HepG2 (cell line): ENCODE measurements around the gene ZNF764. TPM values are rescaled to one million over a fixed set of nuclear protein-coding genes. Genes with fewer than 3 reads are reported as not detected.

ENCODE experiments used
- ATAC-seq: fragments of 200-7000 bp; cut with Tn5 transposase; 3 replicates; pipeline ENCODE4 v1.9.1; 2020; ENCODE audit warnings: mild to moderate bottlenecking, moderate library complexity
- BruUV-seq: library from RNA; stranded (reverse); fragments of 400-500 nt; replicated peaks from 2 replicates; lab custom pipeline; 2021; lab: Mats Ljungman, UMichigan
- CTCF ChIA-PET: fragments of 300-600 bp; formaldehyde crosslinking; extraction: SDS; loops from one replicate; lab custom pipeline; 2021; ENCODE audit warnings: low total read pairs, inconsistent platforms, low intra/inter-chr PET ratio; lab: Yijun Ruan, JAX
- POLR2A ChIA-PET: fragments of 350-600 bp; sonication (Branson Sonifier 250); formaldehyde crosslinking; loops from one replicate; lab custom pipeline; 2020; ENCODE audit warnings: antibody characterized with exemption, inconsistent platforms; lab: Yijun Ruan, JAX
- DNase-seq: peaks from one replicate; pipeline ENCODE4 v3.0.0-alpha.2; 2015; ENCODE audit warnings: low spot score
- FAIRE-seq: peaks from 3 replicates; lab custom pipeline; 2011; peaks lifted over from hg19 to GRCh38; lab: Jason Lieb, UNC
- H2AFZ ChIP-seq: one replicate; pipeline ENCODE4 v1.6.1; 2011; ENCODE audit warnings: low read length, inconsistent platforms
- H3K27ac ChIP-seq: fragments of 300-600 bp; 3 replicates; pipeline ENCODE4 v1.8.0; 2011; ENCODE audit warnings: mixed run types, mild to moderate bottlenecking, mixed read lengths, low read length, inconsistent platforms; ENCODE audit not compliant: insufficient read depth; ENCODE audit errors: extremely low read length
- H3K27me3 ChIP-seq, 2 experiments: fragments of 200-600 bp in 1 of 2; 2 replicates in 1 of 2; 3 replicates in 1 of 2; pipeline versions ENCODE4 v1.6.0 to v1.8.0; 2011; ENCODE audit warnings: low read length in 2 of 2, mild to moderate bottlenecking in 2 of 2, moderate library complexity in 2 of 2, inconsistent platforms in 1 of 2; ENCODE audit not compliant: insufficient read depth in 2 of 2, control insufficient read depth in 1 of 2
- H3K36me3 ChIP-seq, 2 experiments: fragments of 200-600 bp in 1 of 2; replicated peaks in 1 of 2; 2 replicates in 1 of 2; 3 replicates in 1 of 2; pipeline versions ENCODE4 v1.5.1 to v1.8.0; 2011; ENCODE audit warnings: low read length in 2 of 2, inconsistent platforms in 1 of 2; ENCODE audit not compliant: insufficient read depth in 2 of 2, control insufficient read depth in 1 of 2
- H3K4me1 ChIP-seq: 2 replicates; pipeline ENCODE4 v1.5.1; 2012; ENCODE audit warnings: low read length, inconsistent platforms; ENCODE audit not compliant: insufficient read depth
- H3K4me2 ChIP-seq: 2 replicates; pipeline ENCODE4 v1.6.0; 2011; ENCODE audit warnings: low read depth, low read length, inconsistent platforms
- H3K4me3 ChIP-seq, 3 experiments: fragments of 200-600 bp in 1 of 3; sonication (generic), shearing (Covaris generic) in 1 of 3; replicated peaks in 1 of 3; 2 replicates each; pipeline ENCODE4 v1.5.1; 2011 to 2016; ENCODE audit warnings: low read length in 3 of 3, inconsistent platforms in 2 of 3, low read depth in 2 of 3, mild to moderate bottlenecking in 2 of 3, control low read depth in 1 of 3, mixed read lengths in 1 of 3; ENCODE audit not compliant: insufficient read depth in 1 of 3
- H3K79me2 ChIP-seq: one replicate; pipeline ENCODE4 v1.6.1; 2011; ENCODE audit warnings: low read length, inconsistent platforms; ENCODE audit not compliant: insufficient read depth
- H3K9ac ChIP-seq: 2 replicates; pipeline ENCODE4 v1.6.0; 2011; ENCODE audit warnings: mild to moderate bottlenecking, low read depth, low read length, inconsistent platforms; ENCODE audit not compliant: insufficient read depth
- H3K9me3 ChIP-seq: 2 replicates; pipeline ENCODE4 v1.5.1; 2012; ENCODE audit warnings: mild to moderate bottlenecking, low read length
- H4K20me1 ChIP-seq: 2 replicates; pipeline ENCODE4 v1.6.0; 2011; ENCODE audit warnings: inconsistent platforms, mild to moderate bottlenecking, low read length, moderate library complexity; ENCODE audit not compliant: insufficient read depth
- GATAD2A ChIP-seq: IDR thresholded peaks from 2 replicates; pipeline ENCODE4 v1.6.1; 2016
- HMGA1 ChIP-seq: sonication (generic); formaldehyde crosslinking; conservative IDR thresholded peaks from 2 replicates; pipeline ENCODE4 v1.4.0; 2020; ENCODE audit warnings: missing genetic modification reagents
- MTF1 ChIP-seq: sonication (generic); formaldehyde crosslinking; IDR thresholded peaks from 2 replicates; pipeline ENCODE4 v1.5.0; 2020; ENCODE audit warnings: missing genetic modification reagents
- NONO ChIP-seq, 2 experiments: fragments of 450-650 bp in 1 of 2; sonication (generic) in 1 of 2; formaldehyde crosslinking in 1 of 2; IDR thresholded peaks in 1 of 2; conservative IDR thresholded peaks in 1 of 2; 2 replicates each; pipeline versions ENCODE4 v1.6.1 to v1.8.0; 2017 to 2022; ENCODE audit warnings: mild to moderate bottlenecking in 1 of 2, missing genetic modification reagents in 1 of 2, moderate library complexity in 1 of 2
- RBM39 ChIP-seq: fragments of 200-400 bp; formaldehyde crosslinking; IDR thresholded peaks from one replicate; pipeline ENCODE4 v1.6.1; 2018; ENCODE audit warnings: antibody characterized with exemption, mild to moderate bottlenecking, low read depth, low read length; ENCODE audit not compliant: poor library complexity, severe bottlenecking
- ZNF484 ChIP-seq: sonication (generic); formaldehyde crosslinking; IDR thresholded peaks from 2 replicates; pipeline ENCODE4 v1.5.1; 2020; ENCODE audit warnings: mild to moderate bottlenecking, low read depth, missing genetic modification reagents, borderline replicate concordance
- ZSCAN9 ChIP-seq: IDR thresholded peaks from 2 replicates; pipeline ENCODE4 v1.6.1; 2016; ENCODE audit warnings: borderline replicate concordance
- WGBS: methylation state at CpG from one replicate; pipeline ENCODE4 v1.1.6; 2017; ENCODE audit warnings: low lambda C conversion rate; 5-methylcytosine and 5-hydroxymethylcytosine counted together
- in situ Hi-C: cut with HindIII; loops from 2 replicates; pipeline ENCODE4 v1.10.0; 2017; ENCODE audit warnings: low pct_unique_long_range_greater_than_20kb; ENCODE audit not compliant: extremely low pct_ligation_motif_present
- intact Hi-C: fragments of 100-400 bp; cut with micrococcal nuclease; formaldehyde crosslinking; loops from one replicate; pipeline ENCODE4 v1.10.0; 2022; ENCODE audit not compliant: unreplicated experiment
- polyA plus RNA-seq, 8 experiments: library from polyadenylated mRNA; depleted of rRNA in 3 of 8; stranded (reverse) in 7 of 8; unstranded in 1 of 8; fragments of >200 nt; fragmentation: Illumina TruSeq in 4 of 8; extraction: Trizol in 4 of 8; gene quantifications; 2 replicates each; pipeline versions ENCODE4 v1.2.1 to v1.2.3, GENCODE V29; 2011 to 2016; ENCODE audit warnings: low read depth in 4 of 8, missing spikeins in 1 of 8, mixed read lengths in 1 of 8; ENCODE audit not compliant: insufficient read depth in 1 of 8
- total RNA-seq, 5 experiments: library from RNA; depleted of rRNA; stranded (reverse); fragments of >200 nt; fragmentation: Illumina TruSeq; extraction: Trizol; gene quantifications; 2 replicates each; pipeline ENCODE4 v1.2.3, GENCODE V29; 2016; ENCODE audit warnings: low read depth in 1 of 5
- TF ChIP-seq, protein P1 (sequence below), 2 experiments: sonication (generic) in 1 of 2; formaldehyde crosslinking in 1 of 2; IDR thresholded peaks; 2 replicates each; pipeline versions ENCODE4 v1.4.0 to v1.6.1; 2016 to 2020; ENCODE audit warnings: borderline replicate concordance in 1 of 2, low read depth in 1 of 2, mild to moderate bottlenecking in 1 of 2, missing genetic modification reagents in 1 of 2
- TF ChIP-seq, protein P2 (sequence below): sonication (generic); formaldehyde crosslinking; conservative IDR thresholded peaks from 2 replicates; pipeline ENCODE4 v1.8.1; 2023; ENCODE audit warnings: missing genetic modification reagents
- TF ChIP-seq, protein P3 (sequence below): sonication (generic); formaldehyde crosslinking; IDR thresholded peaks from 2 replicates; pipeline ENCODE4 v1.4.0; 2020; ENCODE audit warnings: mild to moderate bottlenecking, missing genetic modification reagents
- TF ChIP-seq, protein P4 (sequence below): sonication (generic); formaldehyde crosslinking; IDR thresholded peaks from 2 replicates; pipeline ENCODE4 v1.4.0; 2020; ENCODE audit warnings: missing genetic modification reagents
- TF ChIP-seq, protein P5 (sequence below): sonication (generic); formaldehyde crosslinking; IDR thresholded peaks from 2 replicates; pipeline ENCODE4 v1.4.0; 2020; ENCODE audit warnings: mild to moderate bottlenecking, missing genetic modification reagents

Gene ZNF764
- total and polyA plus RNA-seq, 2 of the 13 experiments (the other 11 are each of a cell fraction or from before 2014, with no cell fraction given), result 4.1 to 9.1 TPM

DNA sequence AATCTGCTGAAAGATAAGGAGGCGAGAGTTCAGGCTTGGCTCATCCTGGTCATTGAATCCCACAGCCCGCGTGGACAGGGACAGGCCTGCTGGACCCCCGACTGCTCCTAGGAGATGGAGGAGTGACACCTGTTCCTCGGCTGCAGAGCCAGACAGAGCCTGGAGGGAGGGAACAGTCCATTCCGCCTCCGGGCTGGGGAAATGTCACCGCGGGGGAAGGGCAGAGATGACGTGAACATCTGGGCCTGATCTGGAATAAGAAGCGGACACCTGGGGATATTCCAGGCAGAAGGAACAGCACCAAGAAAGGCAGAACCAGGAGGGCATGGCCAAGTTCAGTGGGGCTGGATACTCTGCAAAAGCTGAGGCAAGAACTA is 25.0 kb downstream of the ZNF764 start:
- peak overlapping the region; percentile 75 to 93 (median 81) for H3K4me3 ChIP-seq
- FAIRE-seq, result no peak
- peak overlapping the region; percentile 95 for H3K4me2 ChIP-seq
- intact Hi-C loops, result no loop called here
- WGBS, result 85% methylated on average over 11 of the region's 11 CpGs
- peak overlapping the region; percentile 89 for H3K9ac ChIP-seq
- in situ Hi-C loops, result no loop called here
- CTCF ChIA-PET, result no interaction called here
- no peak overlapping the region for H2AFZ ChIP-seq
- POLR2A ChIA-PET, result interaction anchor here (0.6 to 5.1 kb wide), 8 partner anchors 11 to 117 kb away, joined by 3 to 187 read pairs (median 14); partner anchors contain the start of genes DCTPP1, ZNF688 and ZNF764
- no TSS peak for BruUV-seq
- H3K4me1 ChIP-seq, result peaks cover 60% of the 10 kb centered on the region
- peaks cover 31% of the 10 kb centered on the region for H3K79me2 ChIP-seq
- ATAC-seq, result no peak
- peaks cover 0 to 1% of the 10 kb centered on the region in 2 experiments; a peak in 1 of 5 replicates for H3K36me3 ChIP-seq
- no peaks in the 10 kb centered on the region for H4K20me1 ChIP-seq
- no peak for DNase-seq
- H3K27me3 ChIP-seq, result no peaks in the 10 kb centered on the region; a peak in 1 of 5 replicates
- no peak overlapping the region for H3K27ac ChIP-seq
- no peaks in the 10 kb centered on the region for H3K9me3 ChIP-seq
- no peak for TF ChIP-seq NONO (IDR thresholded peaks at IDR 0.05)
- TF ChIP-seq NONO (CRISPR knock-in tag; conservative IDR thresholded peaks at IDR 0.05), result 0 out of 2 replicates have a peak, but pooled peaks have one; percentile 31
- TF ChIP-seq MTF1 (CRISPR knock-in tag), result no peak
- TF ChIP-seq ZNF484 (CRISPR knock-in tag), result no peak
- no peak for TF ChIP-seq HMGA1 (CRISPR knock-in tag)
- TF ChIP-seq, protein P1, sequence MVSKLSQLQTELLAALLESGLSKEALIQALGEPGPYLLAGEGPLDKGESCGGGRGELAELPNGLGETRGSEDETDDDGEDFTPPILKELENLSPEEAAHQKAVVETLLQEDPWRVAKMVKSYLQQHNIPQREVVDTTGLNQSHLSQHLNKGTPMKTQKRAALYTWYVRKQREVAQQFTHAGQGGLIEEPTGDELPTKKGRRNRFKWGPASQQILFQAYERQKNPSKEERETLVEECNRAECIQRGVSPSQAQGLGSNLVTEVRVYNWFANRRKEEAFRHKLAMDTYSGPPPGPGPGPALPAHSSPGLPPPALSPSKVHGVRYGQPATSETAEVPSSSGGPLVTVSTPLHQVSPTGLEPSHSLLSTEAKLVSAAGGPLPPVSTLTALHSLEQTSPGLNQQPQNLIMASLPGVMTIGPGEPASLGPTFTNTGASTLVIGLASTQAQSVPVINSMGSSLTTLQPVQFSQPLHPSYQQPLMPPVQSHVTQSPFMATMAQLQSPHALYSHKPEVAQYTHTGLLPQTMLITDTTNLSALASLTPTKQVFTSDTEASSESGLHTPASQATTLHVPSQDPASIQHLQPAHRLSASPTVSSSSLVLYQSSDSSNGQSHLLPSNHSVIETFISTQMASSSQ (IDR thresholded peaks at IDR 0.05; ENCODE audit: low read depth), result no peak
- TF ChIP-seq, protein P1 (CRISPR knock-in tag; IDR thresholded peaks at IDR 0.05; ENCODE audit: borderline replicate concordance), result no peak
- TF ChIP-seq, protein P2, sequence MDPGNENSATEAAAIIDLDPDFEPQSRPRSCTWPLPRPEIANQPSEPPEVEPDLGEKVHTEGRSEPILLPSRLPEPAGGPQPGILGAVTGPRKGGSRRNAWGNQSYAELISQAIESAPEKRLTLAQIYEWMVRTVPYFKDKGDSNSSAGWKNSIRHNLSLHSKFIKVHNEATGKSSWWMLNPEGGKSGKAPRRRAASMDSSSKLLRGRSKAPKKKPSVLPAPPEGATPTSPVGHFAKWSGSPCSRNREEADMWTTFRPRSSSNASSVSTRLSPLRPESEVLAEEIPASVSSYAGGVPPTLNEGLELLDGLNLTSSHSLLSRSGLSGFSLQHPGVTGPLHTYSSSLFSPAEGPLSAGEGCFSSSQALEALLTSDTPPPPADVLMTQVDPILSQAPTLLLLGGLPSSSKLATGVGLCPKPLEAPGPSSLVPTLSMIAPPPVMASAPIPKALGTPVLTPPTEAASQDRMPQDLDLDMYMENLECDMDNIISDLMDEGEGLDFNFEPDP (CRISPR knock-in tag), result 0 out of 2 replicates have a peak, but pooled peaks have one; percentile 67
- peak; percentile 18 for TF ChIP-seq RBM39
- TF ChIP-seq, protein P3, sequence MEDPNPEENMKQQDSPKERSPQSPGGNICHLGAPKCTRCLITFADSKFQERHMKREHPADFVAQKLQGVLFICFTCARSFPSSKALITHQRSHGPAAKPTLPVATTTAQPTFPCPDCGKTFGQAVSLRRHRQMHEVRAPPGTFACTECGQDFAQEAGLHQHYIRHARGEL (CRISPR knock-in tag), result 0 out of 2 replicates have a peak, but pooled peaks have one; percentile 12
- no peak for TF ChIP-seq GATAD2A (CRISPR knock-in tag)
- no peak for TF ChIP-seq ZSCAN9 (CRISPR knock-in tag)
- TF ChIP-seq, protein P4, sequence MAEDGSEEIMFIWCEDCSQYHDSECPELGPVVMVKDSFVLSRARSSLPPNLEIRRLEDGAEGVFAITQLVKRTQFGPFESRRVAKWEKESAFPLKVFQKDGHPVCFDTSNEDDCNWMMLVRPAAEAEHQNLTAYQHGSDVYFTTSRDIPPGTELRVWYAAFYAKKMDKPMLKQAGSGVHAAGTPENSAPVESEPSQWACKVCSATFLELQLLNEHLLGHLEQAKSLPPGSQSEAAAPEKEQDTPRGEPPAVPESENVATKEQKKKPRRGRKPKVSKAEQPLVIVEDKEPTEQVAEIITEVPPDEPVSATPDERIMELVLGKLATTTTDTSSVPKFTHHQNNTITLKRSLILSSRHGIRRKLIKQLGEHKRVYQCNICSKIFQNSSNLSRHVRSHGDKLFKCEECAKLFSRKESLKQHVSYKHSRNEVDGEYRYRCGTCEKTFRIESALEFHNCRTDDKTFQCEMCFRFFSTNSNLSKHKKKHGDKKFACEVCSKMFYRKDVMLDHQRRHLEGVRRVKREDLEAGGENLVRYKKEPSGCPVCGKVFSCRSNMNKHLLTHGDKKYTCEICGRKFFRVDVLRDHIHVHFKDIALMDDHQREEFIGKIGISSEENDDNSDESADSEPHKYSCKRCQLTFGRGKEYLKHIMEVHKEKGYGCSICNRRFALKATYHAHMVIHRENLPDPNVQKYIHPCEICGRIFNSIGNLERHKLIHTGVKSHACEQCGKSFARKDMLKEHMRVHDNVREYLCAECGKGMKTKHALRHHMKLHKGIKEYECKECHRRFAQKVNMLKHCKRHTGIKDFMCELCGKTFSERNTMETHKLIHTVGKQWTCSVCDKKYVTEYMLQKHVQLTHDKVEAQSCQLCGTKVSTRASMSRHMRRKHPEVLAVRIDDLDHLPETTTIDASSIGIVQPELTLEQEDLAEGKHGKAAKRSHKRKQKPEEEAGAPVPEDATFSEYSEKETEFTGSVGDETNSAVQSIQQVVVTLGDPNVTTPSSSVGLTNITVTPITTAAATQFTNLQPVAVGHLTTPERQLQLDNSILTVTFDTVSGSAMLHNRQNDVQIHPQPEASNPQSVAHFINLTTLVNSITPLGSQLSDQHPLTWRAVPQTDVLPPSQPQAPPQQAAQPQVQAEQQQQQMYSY (CRISPR knock-in tag), result 0 out of 2 replicates have a peak, but pooled peaks have one; percentile 24
- TF ChIP-seq, protein P5, sequence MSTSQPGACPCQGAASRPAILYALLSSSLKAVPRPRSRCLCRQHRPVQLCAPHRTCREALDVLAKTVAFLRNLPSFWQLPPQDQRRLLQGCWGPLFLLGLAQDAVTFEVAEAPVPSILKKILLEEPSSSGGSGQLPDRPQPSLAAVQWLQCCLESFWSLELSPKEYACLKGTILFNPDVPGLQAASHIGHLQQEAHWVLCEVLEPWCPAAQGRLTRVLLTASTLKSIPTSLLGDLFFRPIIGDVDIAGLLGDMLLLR (CRISPR knock-in tag), result 0 out of 2 replicates have a peak, but pooled peaks have one; percentile 20
